HG02885 (cell line): ENCODE results near the gene FLOT2.
"Not testable (repeated sequence)": the region's sequence is repeated elsewhere in the genome, so short reads cannot be mapped to it uniquely, and the experiment has no call there.

Source experiments
- ATAC-seq: cut with Tn5 transposase; IDR thresholded peaks from one replicate; pipeline ENCODE4 v1.9.1; 2021; ENCODE audit warnings: mild to moderate bottlenecking; ENCODE audit not compliant: unreplicated experiment, poor library complexity

FLOT2 gene

DNA sequence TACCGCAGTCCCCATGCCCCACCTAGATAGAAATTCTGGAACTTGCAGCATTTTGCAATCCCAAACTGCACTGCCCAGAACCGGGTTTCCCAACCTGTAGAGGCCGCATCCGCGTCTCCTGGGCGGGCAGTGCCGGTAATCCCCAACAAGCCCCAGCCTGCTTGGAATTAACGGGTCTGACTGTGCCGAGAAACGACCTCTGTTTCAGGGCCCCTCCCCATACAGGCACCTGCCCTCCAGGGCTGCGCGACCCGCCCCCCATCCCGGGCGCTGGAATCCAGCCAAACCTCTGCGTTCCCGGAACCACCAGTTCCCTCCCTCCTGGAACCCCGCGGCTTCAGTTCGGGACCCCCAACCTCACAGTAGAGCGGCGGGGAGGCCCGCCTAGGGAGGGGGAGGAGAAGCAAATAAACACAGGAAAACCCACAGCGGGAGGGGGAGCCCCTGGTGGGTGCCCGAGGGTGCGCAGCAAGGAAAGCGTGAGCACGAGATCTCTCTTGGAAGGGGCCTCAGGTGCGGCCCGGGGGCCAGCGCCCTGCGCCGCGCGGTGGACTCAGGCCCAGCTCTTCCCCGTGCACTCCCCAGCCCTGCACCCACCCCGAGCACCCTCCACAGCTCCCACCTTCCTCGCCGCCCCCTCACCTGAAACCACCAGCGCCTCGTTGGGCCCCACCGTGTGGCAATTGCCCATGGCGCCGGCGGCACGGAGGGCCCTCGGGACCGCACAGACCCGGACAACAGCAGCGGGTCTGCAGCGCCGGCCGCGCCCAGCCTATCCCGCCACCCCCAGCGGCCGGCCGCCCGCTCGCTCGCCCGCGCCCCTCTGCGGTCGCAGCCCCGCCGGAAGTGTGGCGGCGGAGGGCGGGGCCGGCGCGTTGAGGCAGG is at the start of gene FLOT2:
Gene FLOT2, minus strand, starts transcription at position 850 of the 885 bp plus-strand sequence. Its CDS starts 159 bp downstream, at position 691.
- ATAC-seq = peak; percentile 42

DNA sequence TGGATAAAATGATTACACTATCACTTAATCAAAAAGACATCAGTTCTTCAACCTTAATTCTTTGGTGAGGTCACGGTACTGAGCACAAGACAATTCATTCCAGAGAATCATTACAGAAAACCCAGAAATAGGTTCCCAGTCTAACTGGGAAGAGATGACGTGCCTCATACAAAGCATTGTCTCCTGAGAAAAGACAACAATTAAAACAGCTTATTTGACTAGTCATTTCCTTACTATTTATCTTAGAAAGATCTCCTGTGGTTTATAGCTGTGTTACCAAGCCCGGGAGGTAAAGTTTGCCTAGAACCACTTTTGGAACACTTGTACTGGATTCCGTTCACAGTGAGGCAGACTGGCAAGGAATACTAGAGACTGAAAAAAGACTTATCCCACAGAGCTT is 48.7 kb upstream of the FLOT2 start:
- no peak for ATAC-seq

DNA sequence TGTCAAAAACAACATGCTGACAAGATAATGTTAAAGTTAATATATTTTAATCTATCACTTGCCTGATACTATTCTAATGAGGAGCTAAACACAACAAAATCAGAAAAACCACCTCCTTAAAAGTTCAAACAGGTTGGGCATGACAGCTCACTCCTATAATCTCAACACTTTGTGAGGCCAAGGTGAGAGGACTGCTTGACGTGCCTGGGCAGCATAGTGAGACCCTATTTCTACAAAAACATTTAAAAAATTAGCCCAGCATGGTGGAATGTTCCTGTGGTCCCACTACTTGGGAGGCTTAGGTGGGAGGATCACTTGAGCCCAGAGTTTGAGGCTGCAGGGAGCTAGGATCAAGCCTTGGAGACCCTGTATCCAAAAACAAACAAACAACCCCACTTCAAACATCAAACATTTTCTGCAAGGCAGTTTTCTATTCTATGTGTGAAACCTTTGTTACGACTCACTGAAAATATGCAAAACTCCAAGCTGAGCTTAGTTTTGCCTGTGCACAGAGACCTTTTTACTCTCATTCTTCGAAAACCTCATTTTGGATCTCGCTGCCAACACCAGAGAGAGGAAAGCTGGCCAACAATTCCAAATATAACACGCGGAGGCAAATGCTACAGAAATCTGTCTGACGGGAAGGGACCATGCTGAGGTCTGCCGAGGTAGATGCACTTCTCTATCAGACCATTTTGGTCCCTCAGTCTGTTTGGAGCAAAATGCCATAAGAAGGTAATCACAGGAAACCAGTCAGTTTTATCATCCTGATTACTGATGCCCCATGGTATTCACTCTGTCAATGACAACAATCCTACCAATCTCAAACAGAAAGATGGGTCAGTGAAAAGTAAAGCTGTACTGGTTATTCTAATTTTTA is 47.6 kb upstream of the FLOT2 start:
- ATAC-seq = no peak

DNA sequence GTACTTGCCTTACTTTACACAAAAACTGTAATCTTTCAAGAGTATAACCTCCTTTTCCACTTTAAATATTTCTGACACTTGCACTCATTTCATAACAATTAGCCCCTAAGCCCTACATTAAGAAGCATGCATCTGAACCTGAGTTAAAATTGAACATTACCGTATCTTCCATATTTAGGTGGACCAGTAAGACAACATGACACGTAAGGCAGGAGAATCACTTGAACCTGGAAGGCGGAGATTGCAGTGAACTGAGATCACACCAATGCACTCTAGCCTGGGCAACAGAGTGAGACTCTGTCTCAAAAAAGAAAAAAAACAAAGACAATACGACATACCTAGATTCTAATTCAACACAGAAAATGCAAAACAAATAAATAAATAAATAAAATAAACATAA is 46.8 kb upstream of the FLOT2 start:
- no peak for ATAC-seq

GRCh38 chr17:28942925-28943324 is 45.4 kb upstream of the FLOT2 start:
- no peak for ATAC-seq

DNA sequence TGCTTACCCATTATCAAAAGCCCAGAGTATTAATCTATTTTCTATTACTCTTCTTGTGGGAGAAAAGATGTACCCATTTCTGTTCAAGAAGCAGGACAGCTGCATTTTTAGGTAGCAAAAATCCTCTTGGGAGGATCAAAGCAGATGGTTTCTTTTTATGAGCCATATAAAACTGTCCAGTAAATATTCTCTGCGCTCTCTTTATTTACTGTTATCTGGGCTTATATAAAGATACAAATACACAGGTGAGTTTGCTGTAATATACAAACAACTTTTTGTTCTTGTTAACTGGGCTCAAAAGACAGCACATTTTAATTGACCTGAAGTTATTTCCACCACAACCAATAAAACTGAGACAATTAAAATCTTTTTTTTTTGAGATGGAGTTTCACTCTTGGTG is 43.7 kb upstream of the FLOT2 start:
- ATAC-seq = no peak

- no peak for ATAC-seq
Observed at GRCh38 chr17:28940675-28941074, 43.1 kb upstream of the FLOT2 start.

- ATAC-seq = no peak
Observed at GRCh38 chr17:28940142-28940541, 42.6 kb upstream of the FLOT2 start.

DNA sequence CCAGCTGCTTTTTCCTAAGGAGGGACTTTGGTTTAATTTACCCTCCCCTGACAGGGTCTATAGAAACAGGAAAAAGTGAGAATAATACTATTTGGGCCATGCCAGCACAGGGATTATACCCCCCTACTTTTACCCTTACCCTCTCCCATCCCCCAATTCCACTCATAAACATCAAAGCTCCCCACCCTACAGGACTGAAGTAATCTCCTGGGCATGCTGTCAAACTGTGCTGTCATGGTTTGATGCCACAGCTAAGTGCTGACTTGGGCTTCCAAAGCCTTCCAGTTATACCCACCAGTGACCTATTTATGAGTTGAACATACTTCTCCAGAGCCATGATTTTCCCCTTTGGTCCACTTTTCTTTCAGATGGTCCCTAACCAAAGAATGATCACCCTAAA is 41.0 kb upstream of the FLOT2 start:
- no peak for ATAC-seq

GRCh38 chr17:28937044-28937729 is 39.7 kb upstream of the FLOT2 start:
- ATAC-seq = no peak

DNA sequence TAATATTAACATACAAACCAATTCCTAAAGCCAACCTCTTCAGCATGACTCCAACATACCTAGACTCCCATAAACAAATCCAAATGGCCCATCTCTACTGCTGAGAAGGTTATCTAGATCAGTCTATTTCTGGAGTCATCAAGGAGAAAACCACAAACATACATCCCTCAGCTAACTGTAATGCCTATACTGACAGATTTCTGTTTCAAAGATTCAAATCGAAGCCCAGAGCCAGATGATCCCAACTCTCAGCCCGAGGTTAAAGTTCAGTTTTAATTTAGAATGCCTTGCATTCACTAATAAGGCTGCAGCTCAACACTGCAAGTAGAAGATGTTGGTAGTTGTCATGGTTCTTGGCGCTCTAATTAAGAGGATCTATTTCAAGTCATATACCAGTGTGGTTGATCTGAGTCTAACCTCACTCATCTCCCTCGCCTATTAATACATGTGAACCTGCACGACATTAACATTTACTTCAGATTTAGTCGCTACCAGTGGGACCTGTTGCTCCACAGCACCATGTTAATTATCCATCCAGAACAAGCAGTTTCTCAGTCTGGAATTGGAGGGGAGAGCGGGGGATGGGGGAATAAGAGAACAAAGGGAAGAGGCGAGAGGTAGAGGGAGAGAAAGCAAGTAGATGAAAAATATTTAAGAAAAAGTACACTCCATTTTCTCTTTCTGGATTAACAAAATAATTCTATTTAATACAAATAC is 38.4 kb upstream of the FLOT2 start:
- ATAC-seq = no peak

DNA sequence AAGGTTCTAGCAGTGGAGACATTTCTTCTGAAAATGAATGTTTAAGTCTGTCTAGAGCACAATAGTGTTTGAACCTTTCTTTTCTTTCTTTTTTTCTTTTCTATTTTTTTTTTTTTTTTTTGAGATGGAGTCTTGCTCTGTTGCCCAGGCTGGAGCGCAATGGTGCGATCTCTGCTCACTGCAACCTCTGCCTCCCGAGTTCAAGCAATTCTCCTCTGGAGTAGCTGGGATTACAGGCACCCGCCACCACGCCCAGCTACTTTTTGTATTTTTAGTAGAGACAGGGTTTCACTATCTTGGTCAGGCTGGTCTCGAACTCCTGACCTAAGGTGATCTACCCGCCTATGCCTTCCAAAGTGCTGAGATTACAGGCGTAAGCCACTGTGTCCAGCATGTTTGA is 37.0 kb upstream of the FLOT2 start:
- ATAC-seq = not testable (repeated sequence)

DNA sequence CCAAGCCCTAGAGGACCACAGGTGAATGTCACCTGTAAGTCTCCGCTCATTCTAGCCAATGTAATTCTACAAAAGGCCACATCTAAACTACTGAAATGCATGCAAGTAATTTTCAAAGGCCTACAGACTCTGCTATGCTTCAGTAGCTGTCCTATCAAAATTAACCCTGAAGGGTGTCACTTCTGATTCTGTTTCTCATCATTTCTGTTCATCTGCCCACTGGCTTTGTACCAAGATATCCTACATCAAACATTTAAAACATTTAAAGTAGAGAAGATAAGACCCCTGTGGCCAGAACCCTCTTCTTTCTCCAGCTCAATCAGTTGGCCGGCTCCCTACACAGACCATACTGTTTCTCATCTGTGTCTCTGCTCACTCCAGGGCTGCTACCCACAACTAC is 32.3 kb upstream of the FLOT2 start:
- ATAC-seq = no peak

- ATAC-seq = no peak
Observed at GRCh38 chr17:28928061-28928460, 30.5 kb upstream of the FLOT2 start.

DNA sequence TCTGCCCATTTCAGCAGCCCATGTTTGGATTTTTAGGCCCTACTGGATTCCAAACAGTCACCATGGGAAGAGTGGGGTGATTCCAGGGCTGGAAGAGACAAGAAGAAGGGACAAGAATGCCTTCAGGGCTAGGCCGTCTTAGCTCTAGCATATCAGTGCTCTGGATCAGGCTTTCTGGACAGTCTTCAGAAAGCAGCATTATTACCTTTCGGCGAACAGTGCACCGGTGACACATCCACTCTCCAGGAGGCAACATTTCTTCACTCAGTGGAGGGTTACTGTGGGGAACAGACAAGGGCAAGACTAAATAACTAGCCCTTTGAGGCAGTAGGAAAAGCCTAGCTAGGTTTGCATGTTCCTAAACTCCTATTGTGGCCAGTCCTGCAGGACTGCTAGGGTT is 29.3 kb upstream of the FLOT2 start:
- ATAC-seq = no peak

DNA sequence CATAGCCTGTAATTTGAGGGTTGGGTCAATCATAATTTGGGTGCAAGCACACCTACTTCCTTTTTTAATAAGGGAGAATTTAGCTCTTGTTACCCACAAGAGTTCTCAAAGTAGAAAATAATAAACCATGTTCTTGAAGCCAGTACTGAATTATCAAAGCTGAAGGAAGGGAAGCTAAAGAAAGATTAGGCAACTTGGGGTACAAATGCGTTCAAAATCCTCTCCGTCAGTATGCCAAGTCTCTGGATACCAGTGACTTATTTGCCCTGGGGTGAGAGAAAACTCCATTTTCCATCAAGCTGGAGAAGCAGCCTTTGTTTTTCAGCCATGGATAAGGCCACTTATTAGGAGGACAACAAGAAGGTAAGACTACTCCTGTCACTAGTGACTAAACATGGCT is 28.8 kb upstream of the FLOT2 start:
- no peak for ATAC-seq

DNA sequence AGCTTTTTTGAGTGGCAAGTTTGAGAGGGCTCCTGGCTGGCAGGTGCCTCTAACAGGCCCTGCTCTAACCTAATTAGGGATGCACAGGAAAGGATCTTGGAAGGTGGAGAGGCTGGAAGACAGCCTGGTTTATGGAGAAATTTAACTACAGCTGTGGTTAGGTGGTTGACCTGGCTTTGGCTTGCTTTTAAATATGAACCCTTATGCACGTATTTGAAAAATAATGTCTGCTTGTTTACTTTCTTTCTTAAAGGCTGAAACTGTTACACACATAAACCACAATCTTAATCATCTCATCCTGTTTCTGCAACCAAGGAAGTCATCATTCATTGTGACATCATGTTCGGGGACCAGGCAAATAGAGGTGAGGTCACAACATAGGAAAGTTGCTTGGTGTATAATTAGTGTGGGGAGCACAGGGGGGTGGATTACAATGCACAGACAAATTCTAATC is 28.4 kb upstream of the FLOT2 start:
- ATAC-seq = no peak

DNA sequence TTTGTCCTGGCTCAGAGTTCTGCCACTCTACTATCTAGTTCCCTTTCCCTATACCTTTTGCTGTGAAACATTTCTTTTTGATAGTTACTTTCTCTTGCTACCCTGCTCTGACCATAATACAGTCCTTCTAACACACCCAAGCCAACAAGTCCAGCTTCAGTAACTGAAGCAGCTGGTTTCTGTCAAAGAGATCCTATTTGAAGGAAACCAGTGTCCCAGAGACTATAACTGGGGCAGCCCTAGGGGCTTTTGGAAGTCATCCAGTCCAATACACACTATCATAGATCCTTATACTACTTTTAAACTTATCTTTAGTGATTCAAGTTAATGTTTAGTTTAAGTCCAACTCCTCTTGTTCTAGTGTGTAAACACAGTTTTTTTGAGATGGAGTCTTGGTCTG is 22.7 kb upstream of the FLOT2 start:
- ATAC-seq = no peak

DNA sequence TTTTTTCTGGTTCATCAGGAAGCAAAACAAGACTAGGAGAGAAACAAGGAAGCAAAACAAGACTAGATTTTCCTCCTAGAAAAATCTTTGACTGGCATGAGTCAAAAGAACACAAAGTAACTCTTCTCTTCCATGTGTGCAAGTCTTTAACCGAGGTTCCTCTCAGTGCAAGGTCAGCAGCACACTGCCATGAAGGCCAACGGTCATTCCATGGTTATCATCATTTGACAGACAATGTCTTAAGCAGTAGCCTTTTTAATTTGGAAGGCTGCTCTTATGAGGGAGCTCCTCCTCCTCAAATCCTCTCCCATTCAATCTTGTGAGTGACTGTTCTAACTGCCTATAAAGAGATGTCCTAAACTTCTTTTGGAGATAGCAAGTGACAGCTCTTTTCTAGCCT is 20.8 kb upstream of the FLOT2 start:
- no peak for ATAC-seq

DNA sequence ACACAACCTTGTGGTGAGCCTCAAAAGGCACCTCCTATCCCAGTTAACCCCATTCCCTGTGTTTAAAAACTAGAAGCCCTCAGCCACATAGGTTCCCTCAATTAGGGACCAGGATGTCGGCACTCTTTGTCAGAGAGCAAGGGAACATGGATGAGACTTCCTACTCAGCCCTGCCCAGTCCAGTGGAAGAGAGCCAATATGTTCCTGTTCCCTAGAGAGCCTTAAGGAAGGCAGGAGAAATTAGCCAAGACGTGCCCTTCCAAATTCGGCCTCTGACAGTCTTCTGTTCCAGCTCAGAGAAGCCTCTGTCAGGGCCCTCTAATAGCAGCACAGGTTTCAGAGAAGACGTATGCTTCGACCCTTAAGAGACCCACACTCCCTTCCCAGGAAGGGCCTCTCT is 19.9 kb upstream of the FLOT2 start:
- ATAC-seq = no peak
